Lower leg skin (tissue), 3 donors: ENCODE data around the gene CYS1.

Source experiments
- POLR2A ChIP-seq, 2 donors: fragments of 450-650 bp; IDR thresholded peaks; one replicate each; pipeline ENCODE4 v1.6.1; 2016 to 2017; ENCODE audit warnings: antibody characterized with exemption in 2 of 2, mild to moderate bottlenecking in 1 of 2, moderate library complexity in 1 of 2
- TF ChIP-seq, protein P1 (sequence below), 3 donors: fragments of 450-650 bp; IDR thresholded peaks; one replicate each; pipeline ENCODE4 v1.5.1; 2016; ENCODE audit warnings: antibody characterized with exemption in 3 of 3, mild to moderate bottlenecking in 3 of 3, moderate library complexity in 2 of 3

GRCh38 chr2:10007435-10007834 is 72.8 kb downstream of the CYS1 start:
- TF ChIP-seq POLR2A (IDR thresholded peaks at IDR 0.05), result no peak
- TF ChIP-seq, protein P1, sequence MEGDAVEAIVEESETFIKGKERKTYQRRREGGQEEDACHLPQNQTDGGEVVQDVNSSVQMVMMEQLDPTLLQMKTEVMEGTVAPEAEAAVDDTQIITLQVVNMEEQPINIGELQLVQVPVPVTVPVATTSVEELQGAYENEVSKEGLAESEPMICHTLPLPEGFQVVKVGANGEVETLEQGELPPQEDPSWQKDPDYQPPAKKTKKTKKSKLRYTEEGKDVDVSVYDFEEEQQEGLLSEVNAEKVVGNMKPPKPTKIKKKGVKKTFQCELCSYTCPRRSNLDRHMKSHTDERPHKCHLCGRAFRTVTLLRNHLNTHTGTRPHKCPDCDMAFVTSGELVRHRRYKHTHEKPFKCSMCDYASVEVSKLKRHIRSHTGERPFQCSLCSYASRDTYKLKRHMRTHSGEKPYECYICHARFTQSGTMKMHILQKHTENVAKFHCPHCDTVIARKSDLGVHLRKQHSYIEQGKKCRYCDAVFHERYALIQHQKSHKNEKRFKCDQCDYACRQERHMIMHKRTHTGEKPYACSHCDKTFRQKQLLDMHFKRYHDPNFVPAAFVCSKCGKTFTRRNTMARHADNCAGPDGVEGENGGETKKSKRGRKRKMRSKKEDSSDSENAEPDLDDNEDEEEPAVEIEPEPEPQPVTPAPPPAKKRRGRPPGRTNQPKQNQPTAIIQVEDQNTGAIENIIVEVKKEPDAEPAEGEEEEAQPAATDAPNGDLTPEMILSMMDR (IDR thresholded peaks at IDR 0.05), result no peak
